DND-41 (cell line): ENCODE measurements around the gene NDRG4.

Source experiments
- ATAC-seq: fragments of 200-7000 bp; cut with Tn5 transposase; 3 replicates; pipeline ENCODE4 v1.9.1; 2021; ENCODE audit warnings: low read depth; ENCODE audit not compliant: insufficient read depth
- DNase-seq: peaks from one replicate; pipeline ENCODE4 v3.0.0-alpha.2; 2020
- H2AFZ ChIP-seq: 2 replicates; pipeline ENCODE4 v1.6.0; 2012; ENCODE audit warnings: low read depth, low read length
- H3K27ac ChIP-seq: 2 replicates; pipeline ENCODE4 v1.5.1; 2012; ENCODE audit warnings: low read length, inconsistent platforms
- H3K27me3 ChIP-seq: fragments of 200-600 bp; sonication (generic); 2 replicates; pipeline ENCODE4 v1.6.0; 2012; ENCODE audit warnings: low read length, mild to moderate bottlenecking, inconsistent platforms; ENCODE audit not compliant: insufficient read depth, poor library complexity
- H3K36me3 ChIP-seq: 2 replicates; pipeline ENCODE4 v1.5.1; 2012; ENCODE audit warnings: low read length, inconsistent platforms; ENCODE audit not compliant: insufficient read depth
- H3K4me1 ChIP-seq: 2 replicates; pipeline ENCODE4 v1.5.1; 2012; ENCODE audit warnings: mild to moderate bottlenecking, low read length; ENCODE audit not compliant: insufficient read depth
- H3K4me2 ChIP-seq: 2 replicates; pipeline ENCODE4 v1.6.0; 2012; ENCODE audit warnings: mild to moderate bottlenecking, moderate library complexity, low read length, inconsistent platforms; ENCODE audit not compliant: insufficient read depth
- H3K4me3 ChIP-seq, 2 experiments: fragments of 200-600 bp in 1 of 2; shearing (Covaris generic) in 1 of 2; 2 replicates each; pipeline ENCODE4 v1.5.1; 2012 to 2016; ENCODE audit warnings: inconsistent platforms in 2 of 2, low read length in 2 of 2, mild to moderate bottlenecking in 2 of 2, low read depth in 1 of 2, moderate library complexity in 1 of 2
- H3K79me2 ChIP-seq: 2 replicates; pipeline ENCODE4 v1.6.0; 2012; ENCODE audit warnings: low read length, inconsistent platforms; ENCODE audit not compliant: insufficient read depth
- H3K9ac ChIP-seq: 2 replicates; pipeline ENCODE4 v1.6.0; 2012; ENCODE audit warnings: low read depth, mild to moderate bottlenecking, inconsistent platforms, low read length, moderate library complexity
- H3K9me3 ChIP-seq: 2 replicates; pipeline ENCODE4 v1.5.1; 2012; ENCODE audit warnings: low read length, moderate library complexity, mild to moderate bottlenecking, inconsistent platforms; ENCODE audit not compliant: insufficient read depth, severe bottlenecking
- H4K20me1 ChIP-seq: 2 replicates; pipeline ENCODE4 v1.6.0; 2012; ENCODE audit warnings: low read length; ENCODE audit not compliant: insufficient read depth
- CTCF ChIP-seq: IDR thresholded peaks from 2 replicates; pipeline ENCODE4 v1.5.1; 2012; ENCODE audit warnings: borderline replicate concordance, low read length, moderate library complexity, mild to moderate bottlenecking; ENCODE audit not compliant: poor library complexity, severe bottlenecking; ENCODE audit errors: extremely low read depth
- EZH2 ChIP-seq: IDR thresholded peaks from 3 replicates; pipeline ENCODE4 v1.6.1; 2012; ENCODE audit warnings: borderline replicate concordance, low read depth, mild to moderate bottlenecking, moderate library complexity, low read length, inconsistent platforms; ENCODE audit not compliant: severe bottlenecking

Gene NDRG4

GRCh38 chr16:58481226-58481869, 18.6 kb upstream of the NDRG4 start:
- TF ChIP-seq CTCF: no peak
- TF ChIP-seq EZH2: no peak
- no peak overlapping the region for H3K4me2 ChIP-seq
- H3K9me3 ChIP-seq: no peaks in the 10 kb centered on the region
- DNase-seq: no peak
- H3K27me3 ChIP-seq: no peaks in the 10 kb centered on the region
- no peaks in the 10 kb centered on the region for H4K20me1 ChIP-seq
- no peak overlapping the region for H2AFZ ChIP-seq
- no peak overlapping the region for H3K4me3 ChIP-seq
- no peaks in the 10 kb centered on the region for H3K4me1 ChIP-seq
- no peaks in the 10 kb centered on the region for H3K36me3 ChIP-seq
- H3K79me2 ChIP-seq: no peaks in the 10 kb centered on the region
- H3K9ac ChIP-seq: no peak overlapping the region
- no peak for ATAC-seq
- H3K27ac ChIP-seq: no peak overlapping the region

DNA sequence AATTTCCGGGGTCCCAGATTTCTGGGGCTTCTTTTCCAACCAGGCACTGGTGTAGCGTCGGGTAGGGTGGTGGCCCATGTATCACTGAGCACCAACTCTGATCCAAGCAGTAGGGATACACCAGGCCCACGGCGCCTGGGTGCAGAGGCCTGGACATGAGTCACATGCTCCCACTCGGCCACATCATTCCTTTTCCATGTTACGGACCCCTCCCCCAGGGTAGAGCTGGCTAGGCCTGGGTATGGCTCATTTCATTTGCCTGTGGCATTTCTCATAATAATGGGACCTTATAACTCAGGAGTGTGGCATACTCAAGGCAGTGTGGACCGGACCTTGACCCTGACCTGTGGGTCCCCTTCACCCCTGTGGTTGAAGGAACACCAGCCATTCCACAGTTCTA, 18.0 kb upstream of the NDRG4 start:
- H3K27ac ChIP-seq: no peak overlapping the region
- H3K27me3 ChIP-seq: no peaks in the 10 kb centered on the region
- TF ChIP-seq CTCF: no peak
- TF ChIP-seq EZH2: no peak
- DNase-seq (no peak), ATAC-seq (no peak)
- H3K4me3 ChIP-seq: no peak overlapping the region
- H3K4me1 ChIP-seq: no peaks in the 10 kb centered on the region
- H3K79me2 ChIP-seq: no peaks in the 10 kb centered on the region
- H4K20me1 ChIP-seq: no peaks in the 10 kb centered on the region
- no peaks in the 10 kb centered on the region for H3K9me3 ChIP-seq
- H2AFZ ChIP-seq: no peak overlapping the region
- no peak overlapping the region for H3K9ac ChIP-seq
- H3K36me3 ChIP-seq: no peaks in the 10 kb centered on the region
- no peak overlapping the region for H3K4me2 ChIP-seq

- Histone ChIP-seq H3K36me3 (no peaks in the 10 kb centered on the region), H3K4me1 (peaks cover 7% of the 10 kb centered on the region), H3K27ac (no peak overlapping the region), H3K9ac (no peak overlapping the region), H4K20me1 (no peaks in the 10 kb centered on the region), H3K79me2 (no peaks in the 10 kb centered on the region), H3K4me2 (no peak overlapping the region), H3K4me3 (no peak overlapping the region), H2AFZ (no peak overlapping the region), H3K27me3 (no peaks in the 10 kb centered on the region), H3K9me3 (no peaks in the 10 kb centered on the region)
- TF ChIP-seq EZH2 (no peak), CTCF (no peak)
- DNase-seq (no peak), ATAC-seq (no peak)
These were observed 14.6 kb upstream of the NDRG4 start for GRCh38 chr16:58485184-58485887.
